Tibial artery (tissue), 4 donors: ENCODE measurements around the gene IVNS1ABP.
"Not testable (repeated sequence)": the region's sequence is repeated elsewhere in the genome, so short reads cannot be mapped to it uniquely, and the experiment has no call there.

Experiments
- DNase-seq, 2 donors: peaks; one replicate each; pipeline ENCODE4 v3.0.0-alpha.2; 2019
- H3K27ac ChIP-seq, 2 donors: fragments of 200-600 bp; sonication (generic) in 1 of 2; 1 replicate in 1 of 2; 2 replicates in 1 of 2; pipeline ENCODE4 v1.5.1; 2018 to 2019; ENCODE audit warnings: mild to moderate bottlenecking in 1 of 2
- H3K27me3 ChIP-seq, 2 donors: fragments of 200-600 bp; sonication (generic) in 1 of 2; one replicate each; pipeline versions ENCODE4 v1.5.1 to v1.6.0; 2016 to 2019
- H3K36me3 ChIP-seq, 3 donors: fragments of 200-600 bp; sonication (generic) in 2 of 3; one replicate each; pipeline ENCODE4 v1.5.1; 2016 to 2019; ENCODE audit warnings: mild to moderate bottlenecking in 2 of 3
- H3K4me1 ChIP-seq, 4 donors: fragments of 200-600 bp; sonication (generic) in 2 of 4; 1 replicate in 3 of 4; 2 replicates in 1 of 4; pipeline ENCODE4 v1.5.1; 2016 to 2019
- H3K4me3 ChIP-seq, 2 donors: fragments of 200-600 bp; sonication (generic) in 1 of 2; 1 replicate in 1 of 2; 2 replicates in 1 of 2; pipeline ENCODE4 v1.5.1; 2018 to 2019; ENCODE audit warnings: mild to moderate bottlenecking in 2 of 2
- H3K9me3 ChIP-seq, 3 donors: fragments of 200-600 bp; sonication (generic) in 1 of 3; one replicate each; pipeline ENCODE4 v1.5.1; 2016 to 2019
- intact Hi-C: fragments of 100-400 bp; cut with DNase I; formaldehyde crosslinking; loops from one replicate; pipeline ENCODE4 v1.15.0; 2023; ENCODE audit warnings: low total_unique reads
- TF ChIP-seq, protein P1 (sequence below), 2 experiments: fragments of 200-600 bp in 1 of 2; fragments of 450-650 bp in 1 of 2; IDR thresholded peaks; one replicate each; pipeline ENCODE4 v1.5.1; 2017 to 2019; ENCODE audit warnings: antibody characterized with exemption in 2 of 2, mild to moderate bottlenecking in 1 of 2, moderate library complexity in 1 of 2

Gene IVNS1ABP

GRCh38 chr1:185260611-185261010, 56.4 kb downstream of the IVNS1ABP start:
- Histone ChIP-seq H3K36me3 (no peaks in the 10 kb centered on the region), H3K27me3 (no peaks in the 10 kb centered on the region), H3K4me1 (peaks cover 0 to 15% (median 0%) of the 10 kb centered on the region in 4 donors), H3K27ac (no peak overlapping the region), H3K4me3 (no peak overlapping the region), H3K9me3 (no peaks in the 10 kb centered on the region)
- TF ChIP-seq, protein P1, sequence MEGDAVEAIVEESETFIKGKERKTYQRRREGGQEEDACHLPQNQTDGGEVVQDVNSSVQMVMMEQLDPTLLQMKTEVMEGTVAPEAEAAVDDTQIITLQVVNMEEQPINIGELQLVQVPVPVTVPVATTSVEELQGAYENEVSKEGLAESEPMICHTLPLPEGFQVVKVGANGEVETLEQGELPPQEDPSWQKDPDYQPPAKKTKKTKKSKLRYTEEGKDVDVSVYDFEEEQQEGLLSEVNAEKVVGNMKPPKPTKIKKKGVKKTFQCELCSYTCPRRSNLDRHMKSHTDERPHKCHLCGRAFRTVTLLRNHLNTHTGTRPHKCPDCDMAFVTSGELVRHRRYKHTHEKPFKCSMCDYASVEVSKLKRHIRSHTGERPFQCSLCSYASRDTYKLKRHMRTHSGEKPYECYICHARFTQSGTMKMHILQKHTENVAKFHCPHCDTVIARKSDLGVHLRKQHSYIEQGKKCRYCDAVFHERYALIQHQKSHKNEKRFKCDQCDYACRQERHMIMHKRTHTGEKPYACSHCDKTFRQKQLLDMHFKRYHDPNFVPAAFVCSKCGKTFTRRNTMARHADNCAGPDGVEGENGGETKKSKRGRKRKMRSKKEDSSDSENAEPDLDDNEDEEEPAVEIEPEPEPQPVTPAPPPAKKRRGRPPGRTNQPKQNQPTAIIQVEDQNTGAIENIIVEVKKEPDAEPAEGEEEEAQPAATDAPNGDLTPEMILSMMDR (IDR thresholded peaks at IDR 0.05) = no peak
- no peak for DNase-seq
- intact Hi-C loops = no loop called here

DNA sequence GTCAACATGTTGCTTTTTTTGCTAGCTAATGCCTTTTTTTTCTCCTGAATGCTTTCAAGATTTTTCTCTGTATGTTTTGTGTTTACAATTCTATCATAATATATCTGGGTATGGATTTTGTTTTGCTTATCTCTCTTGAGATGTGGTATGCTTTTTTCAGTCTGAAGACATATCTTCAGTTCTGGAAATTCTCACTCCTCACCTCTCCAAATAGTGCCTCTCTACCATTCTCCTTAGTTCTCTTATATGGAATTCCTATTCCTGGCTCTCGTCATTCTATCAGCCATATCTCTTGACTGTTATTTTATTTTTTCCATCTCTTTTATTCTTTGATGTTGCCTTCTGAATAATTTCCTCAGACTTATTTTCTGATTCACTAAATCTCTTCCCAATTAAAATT, 58.4 kb downstream of the IVNS1ABP start:
- Histone ChIP-seq H3K4me1 (peaks cover 0 to 15% (median 0%) of the 10 kb centered on the region in 4 donors), H3K36me3 (no peaks in the 10 kb centered on the region), H3K27ac (no peak overlapping the region), H3K4me3 (no peak overlapping the region), H3K27me3 (no peaks in the 10 kb centered on the region), H3K9me3 (no peaks in the 10 kb centered on the region)
- intact Hi-C loops = no loop called here
- no peak for DNase-seq
- TF ChIP-seq, protein P1 (IDR thresholded peaks at IDR 0.05) = no peak

- no peaks in the 10 kb centered on the region for H3K27me3 ChIP-seq
- intact Hi-C loops = no loop called here
- H3K27ac ChIP-seq = no peak overlapping the region
- TF ChIP-seq, protein P1 (IDR thresholded peaks at IDR 0.05) = no peak
- DNase-seq = no peak
- peaks cover 0 to 15% (median 0%) of the 10 kb centered on the region in 4 donors for H3K4me1 ChIP-seq
- H3K36me3 ChIP-seq = no peaks in the 10 kb centered on the region
- H3K4me3 ChIP-seq = no peak overlapping the region
- no peaks in the 10 kb centered on the region for H3K9me3 ChIP-seq
Measured at GRCh38 chr1:185257950-185258208, 59.2 kb downstream of the IVNS1ABP start.

GRCh38 chr1:185257116-185257949, 59.7 kb downstream of the IVNS1ABP start:
- H3K27ac ChIP-seq, DNase-seq, H3K27me3 ChIP-seq, H3K9me3 ChIP-seq, intact Hi-C loops, H3K4me3 ChIP-seq, H3K36me3 ChIP-seq: not testable (repeated sequence)
- peaks cover 0 to 15% (median 0%) of the 10 kb centered on the region in 4 donors for H3K4me1 ChIP-seq

DNA sequence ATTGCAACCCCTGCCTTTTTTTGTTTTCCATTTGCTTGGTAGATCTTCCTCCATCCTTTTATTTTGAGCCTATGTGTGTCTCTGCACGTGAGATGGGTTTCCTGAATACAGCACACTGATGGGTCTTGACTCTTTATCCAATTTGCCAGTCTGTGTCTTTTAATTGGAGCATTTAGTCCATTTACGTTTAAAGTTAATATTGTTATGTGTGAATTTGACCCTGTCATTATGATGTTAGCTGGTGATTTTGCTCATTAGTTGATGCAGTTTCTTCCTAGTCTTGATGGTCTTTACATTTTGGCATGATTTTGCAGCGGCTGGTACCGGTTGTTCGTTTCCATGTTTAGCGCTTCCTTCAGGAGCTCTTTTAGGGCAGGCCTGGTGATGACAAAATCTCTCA, 61.4 kb downstream of the IVNS1ABP start:
- DNase-seq, H3K4me3 ChIP-seq, H3K36me3 ChIP-seq, H3K27ac ChIP-seq, intact Hi-C loops, H3K27me3 ChIP-seq, H3K9me3 ChIP-seq: not testable (repeated sequence)
- H3K4me1 ChIP-seq = peaks cover 0 to 15% (median 0%) of the 10 kb centered on the region in 4 donors

GRCh38 chr1:185252404-185252803, 64.6 kb downstream of the IVNS1ABP start:
- H3K36me3 ChIP-seq, DNase-seq, H3K4me3 ChIP-seq, intact Hi-C loops, H3K9me3 ChIP-seq, H3K4me1 ChIP-seq, H3K27me3 ChIP-seq, H3K27ac ChIP-seq: not testable (repeated sequence)

GRCh38 chr1:185251928-185252327, 65.1 kb downstream of the IVNS1ABP start:
- H3K27ac ChIP-seq, H3K4me3 ChIP-seq, H3K9me3 ChIP-seq, DNase-seq, H3K27me3 ChIP-seq, H3K4me1 ChIP-seq, intact Hi-C loops, H3K36me3 ChIP-seq: not testable (repeated sequence)

DNA sequence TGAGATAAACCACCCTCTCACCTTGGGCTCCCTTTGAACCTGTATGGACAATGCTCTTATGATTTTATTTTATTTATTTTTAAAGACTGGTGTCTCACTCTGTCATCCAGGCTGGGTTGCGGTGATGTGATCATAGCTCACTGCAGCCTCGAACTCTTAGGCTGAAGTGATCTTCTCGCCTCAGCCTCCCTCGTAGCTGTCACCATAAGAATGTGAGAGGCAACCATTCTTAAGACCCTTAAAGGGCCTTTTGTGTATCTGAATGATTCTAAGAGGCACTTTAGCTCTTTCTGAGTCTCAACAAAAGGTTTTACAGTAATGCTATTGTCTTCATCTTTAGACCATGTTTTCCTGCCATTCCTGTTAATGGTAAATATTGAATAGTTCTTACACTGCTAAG, 67.0 kb downstream of the IVNS1ABP start:
- Histone ChIP-seq H3K27me3 (no peaks in the 10 kb centered on the region), H3K4me3 (no peak overlapping the region), H3K9me3 (no peaks in the 10 kb centered on the region), H3K27ac (no peak overlapping the region), H3K36me3 (no peaks in the 10 kb centered on the region), H3K4me1 (no peaks in the 10 kb centered on the region)
- no peak for DNase-seq
- TF ChIP-seq, protein P1 (IDR thresholded peaks at IDR 0.05) = no peak
- intact Hi-C loops = no loop called here
